Stomach smooth muscle (tissue), 2 donors: Measurements from ENCODE around the gene KAZALD1.

Source experiments
- H3K27ac ChIP-seq: one replicate; pipeline ENCODE4 v1.7.0; 2013; ENCODE audit warnings: mild to moderate bottlenecking, low read length, inconsistent platforms
- H3K27me3 ChIP-seq, 2 donors: one replicate each; pipeline ENCODE4 v1.7.0; 2013; ENCODE audit warnings: low read length in 2 of 2; ENCODE audit not compliant: insufficient read depth in 2 of 2, control insufficient read depth in 1 of 2
- H3K36me3 ChIP-seq, 2 donors: one replicate each; pipeline ENCODE4 v1.7.0; 2013; ENCODE audit warnings: low read length in 2 of 2; ENCODE audit not compliant: control insufficient read depth in 2 of 2, insufficient read depth in 2 of 2
- H3K4me1 ChIP-seq: one replicate; pipeline ENCODE4 v1.7.0; 2013; ENCODE audit warnings: low read length; ENCODE audit not compliant: control insufficient read depth, insufficient read depth
- H3K4me3 ChIP-seq, 2 donors: one replicate each; pipeline ENCODE4 v1.7.0; 2013; ENCODE audit warnings: low read length in 2 of 2
- H3K9ac ChIP-seq, 2 donors: one replicate each; pipeline ENCODE4 v1.7.0; 2013; ENCODE audit warnings: low read length in 2 of 2, mild to moderate bottlenecking in 1 of 2
- H3K9me3 ChIP-seq, 2 donors: one replicate each; pipeline ENCODE4 v1.7.0; 2013; ENCODE audit warnings: low read length in 2 of 2; ENCODE audit not compliant: control insufficient read depth in 2 of 2
- donor health status: healthy.
- donor health status: Pancreatic carcinoma.

The KAZALD1 gene

DNA sequence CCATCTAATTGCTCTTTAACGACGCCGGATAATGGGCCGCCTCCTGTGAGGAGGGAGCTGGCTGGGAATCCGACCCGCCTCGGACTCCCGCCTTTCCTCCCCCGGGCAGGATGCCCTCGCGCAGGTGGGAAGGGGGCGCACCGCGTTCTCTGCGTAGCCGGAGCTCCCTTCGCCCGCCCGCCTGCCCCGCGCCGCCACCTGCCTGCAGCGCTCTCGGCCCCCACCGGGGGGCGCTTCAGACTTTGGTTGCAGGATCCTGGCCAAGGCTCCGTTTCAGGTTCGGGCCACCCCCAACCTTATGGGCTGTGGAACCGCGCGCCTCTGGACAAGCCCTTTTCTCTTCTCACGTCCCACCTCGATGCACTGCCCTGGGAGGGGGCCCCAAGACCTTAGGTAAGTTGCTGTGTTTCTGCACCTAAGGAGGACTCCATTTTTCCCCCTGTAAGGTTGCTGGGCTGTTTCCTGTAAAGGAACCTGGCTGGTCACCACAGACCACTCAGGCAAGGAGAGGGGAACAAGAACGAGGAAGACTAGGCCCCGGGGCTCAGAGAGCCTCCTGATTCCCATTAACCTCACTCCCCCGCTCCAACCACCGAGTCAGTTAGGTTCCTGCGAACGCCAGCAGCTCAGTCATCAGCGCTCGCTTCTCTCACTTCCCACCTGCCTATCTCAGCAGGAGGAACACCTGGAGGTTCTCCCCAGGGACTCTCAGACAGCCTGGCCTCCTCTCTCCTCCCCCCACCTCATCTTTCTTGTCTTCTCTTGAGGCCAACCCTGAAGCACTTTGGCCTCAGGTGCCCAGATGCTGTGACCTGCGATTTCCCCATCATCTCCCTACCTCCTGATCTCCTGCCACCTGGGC lies 11.3 kb upstream of the KAZALD1 start:
- Histone ChIP-seq H3K4me3 (no peak overlapping the region), H3K27ac (no peak overlapping the region), H3K4me1 (peaks cover 8% of the 10 kb centered on the region), H3K9me3 (no peaks in the 10 kb centered on the region), H3K27me3 (peaks cover 50 to 58% of the 10 kb centered on the region in 2 donors), H3K9ac (no peak overlapping the region), H3K36me3 (no peaks in the 10 kb centered on the region)

- no peak overlapping the region for H3K9ac ChIP-seq
- no peaks in the 10 kb centered on the region for H3K9me3 ChIP-seq
- H3K4me1 ChIP-seq = peaks cover 8% of the 10 kb centered on the region
- no peaks in the 10 kb centered on the region for H3K36me3 ChIP-seq
- no peak overlapping the region for H3K4me3 ChIP-seq
- H3K27me3 ChIP-seq = peaks cover 41 to 51% of the 10 kb centered on the region in 2 donors
- no peak overlapping the region for H3K27ac ChIP-seq
These were observed 9.5 kb upstream of the KAZALD1 start for GRCh38 chr10:101052285-101052684.

GRCh38 chr10:101053516-101053915 lies 8.3 kb upstream of the KAZALD1 start:
- peaks cover 8% of the 10 kb centered on the region for H3K4me1 ChIP-seq
- H3K27ac ChIP-seq = no peak overlapping the region
- H3K9ac ChIP-seq = no peak overlapping the region
- H3K4me3 ChIP-seq = no peak overlapping the region
- H3K27me3 ChIP-seq = peaks cover 30 to 38% of the 10 kb centered on the region in 2 donors
- H3K9me3 ChIP-seq = no peaks in the 10 kb centered on the region
- H3K36me3 ChIP-seq = no peaks in the 10 kb centered on the region

- H3K9me3 ChIP-seq = no peaks in the 10 kb centered on the region
- peaks cover 22 to 30% of the 10 kb centered on the region in 2 donors for H3K27me3 ChIP-seq
- no peak overlapping the region for H3K27ac ChIP-seq
- H3K4me1 ChIP-seq = peaks cover 6% of the 10 kb centered on the region
- H3K36me3 ChIP-seq = no peaks in the 10 kb centered on the region
- H3K4me3 ChIP-seq = no peak overlapping the region
- no peak overlapping the region for H3K9ac ChIP-seq
These were observed 7.4 kb upstream of the KAZALD1 start for GRCh38 chr10:101054351-101054750.

DNA sequence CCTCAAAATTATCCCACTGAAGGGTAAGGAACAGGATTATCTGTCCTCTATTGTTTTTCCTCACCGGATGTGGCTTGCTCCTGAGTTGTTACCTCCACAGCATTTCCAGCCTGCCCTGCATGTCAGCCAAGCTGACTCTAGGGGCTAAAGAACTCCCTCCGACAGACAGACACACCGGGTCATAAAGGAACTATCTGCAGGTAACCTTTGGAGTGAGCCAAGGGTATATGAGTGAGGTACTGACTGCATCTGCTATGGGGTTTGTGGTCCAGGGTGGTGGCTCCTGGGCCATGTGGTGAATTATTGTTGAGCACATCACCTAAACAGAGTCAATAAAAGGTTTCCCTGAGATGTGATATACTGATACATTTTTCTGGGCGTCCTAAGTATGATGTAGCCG lies 6.9 kb upstream of the KAZALD1 start:
- Histone ChIP-seq H3K27ac (no peak overlapping the region), H3K4me1 (peaks cover 6% of the 10 kb centered on the region), H3K4me3 (no peak overlapping the region), H3K36me3 (no peaks in the 10 kb centered on the region), H3K9ac (no peak overlapping the region), H3K9me3 (no peaks in the 10 kb centered on the region), H3K27me3 (peaks cover 20 to 25% of the 10 kb centered on the region in 2 donors)

DNA sequence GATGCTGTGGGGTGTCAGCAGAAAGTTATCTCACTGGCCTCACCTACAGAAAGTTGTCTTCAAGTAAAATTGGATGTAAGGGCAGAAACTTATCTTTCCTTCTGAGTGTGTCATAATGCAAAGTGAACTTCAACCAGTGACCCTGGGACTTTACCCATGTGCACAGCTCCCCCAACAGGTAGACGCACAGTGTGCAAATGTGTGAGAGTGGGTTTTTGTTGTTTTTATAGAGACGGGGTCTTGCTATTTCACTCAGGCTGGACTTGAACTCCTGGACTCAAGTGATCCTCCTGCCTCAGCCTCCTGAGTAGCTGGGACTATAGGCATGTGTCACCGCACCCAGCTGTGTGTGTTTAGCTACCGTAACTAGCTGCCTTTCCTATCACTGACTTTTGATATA lies 6.4 kb upstream of the KAZALD1 start:
- Histone ChIP-seq H3K36me3 (no peaks in the 10 kb centered on the region), H3K9ac (no peak overlapping the region), H3K27me3 (peaks cover 16 to 20% of the 10 kb centered on the region in 2 donors), H3K27ac (no peak overlapping the region), H3K9me3 (no peaks in the 10 kb centered on the region), H3K4me3 (no peak overlapping the region), H3K4me1 (peaks cover 8% of the 10 kb centered on the region)

- Histone ChIP-seq H3K27ac (no peak overlapping the region), H3K9ac (no peak overlapping the region)
These were observed 5.2 kb upstream of the KAZALD1 start for GRCh38 chr10:101056365-101057151.

DNA sequence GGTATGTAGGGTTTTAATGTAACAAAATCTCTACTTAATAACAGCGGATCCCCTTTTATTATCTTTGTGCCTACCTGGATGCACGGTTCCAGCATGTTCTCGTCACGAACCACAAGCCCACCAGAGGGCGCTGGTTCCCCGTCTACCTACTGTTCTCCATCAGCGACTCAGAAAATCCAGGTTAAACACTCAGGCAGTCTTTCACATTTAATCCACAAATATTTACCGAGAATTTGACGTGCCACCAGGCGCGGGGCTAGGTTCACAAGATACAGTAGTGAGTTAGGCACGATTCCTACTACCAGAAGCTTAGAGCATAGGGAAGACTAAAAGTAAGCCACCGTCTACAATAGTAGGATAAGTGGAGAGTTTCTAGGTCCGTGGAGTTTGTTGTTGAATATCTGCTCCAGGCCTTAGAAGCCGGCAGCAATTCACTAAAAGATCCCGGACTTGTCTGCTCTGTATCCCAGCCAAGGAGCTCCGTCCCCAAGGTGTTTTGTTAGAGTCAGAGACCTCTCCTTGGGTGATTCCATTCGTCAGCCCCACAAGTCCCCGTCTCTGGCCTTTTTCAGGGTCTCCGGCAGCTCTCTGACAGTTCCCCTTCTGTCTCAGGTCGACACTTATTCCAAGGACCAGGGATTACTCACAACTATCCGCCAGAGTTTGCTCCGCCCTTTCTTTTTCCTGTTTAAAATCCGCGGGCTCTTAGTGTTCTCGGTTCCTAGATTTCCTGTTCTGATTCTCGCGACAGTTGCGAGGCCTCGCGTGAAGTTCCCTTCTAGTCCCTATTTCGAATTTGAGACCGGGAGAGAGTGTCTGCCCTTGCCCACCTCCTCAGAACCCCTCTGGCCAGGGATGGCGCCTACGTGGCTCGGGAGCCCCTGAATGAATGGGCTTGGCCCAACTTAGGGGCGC lies 1.5 kb upstream of the KAZALD1 start:
- H3K4me3 ChIP-seq = peak overlapping the region; percentile 83 to 99
- H3K27me3 ChIP-seq = peaks cover 24 to 35% of the 10 kb centered on the region in 2 donors
- peaks cover 41% of the 10 kb centered on the region for H3K4me1 ChIP-seq
- no peaks in the 10 kb centered on the region for H3K9me3 ChIP-seq
- peak overlapping the region; percentile 77 to 99 for H3K9ac ChIP-seq
- peak overlapping the region; percentile 82 for H3K27ac ChIP-seq
- H3K36me3 ChIP-seq = no peaks in the 10 kb centered on the region

More at GRCh38 chr10:101056365-101057151, 5.2 kb upstream of the KAZALD1 start:
- Histone ChIP-seq H3K4me1 (peaks cover 14% of the 10 kb centered on the region), H3K36me3 (no peaks in the 10 kb centered on the region), H3K27me3 (peaks cover 8 to 9% of the 10 kb centered on the region in 2 donors), H3K4me3 (no peak overlapping the region), H3K9me3 (no peaks in the 10 kb centered on the region)

DNA sequence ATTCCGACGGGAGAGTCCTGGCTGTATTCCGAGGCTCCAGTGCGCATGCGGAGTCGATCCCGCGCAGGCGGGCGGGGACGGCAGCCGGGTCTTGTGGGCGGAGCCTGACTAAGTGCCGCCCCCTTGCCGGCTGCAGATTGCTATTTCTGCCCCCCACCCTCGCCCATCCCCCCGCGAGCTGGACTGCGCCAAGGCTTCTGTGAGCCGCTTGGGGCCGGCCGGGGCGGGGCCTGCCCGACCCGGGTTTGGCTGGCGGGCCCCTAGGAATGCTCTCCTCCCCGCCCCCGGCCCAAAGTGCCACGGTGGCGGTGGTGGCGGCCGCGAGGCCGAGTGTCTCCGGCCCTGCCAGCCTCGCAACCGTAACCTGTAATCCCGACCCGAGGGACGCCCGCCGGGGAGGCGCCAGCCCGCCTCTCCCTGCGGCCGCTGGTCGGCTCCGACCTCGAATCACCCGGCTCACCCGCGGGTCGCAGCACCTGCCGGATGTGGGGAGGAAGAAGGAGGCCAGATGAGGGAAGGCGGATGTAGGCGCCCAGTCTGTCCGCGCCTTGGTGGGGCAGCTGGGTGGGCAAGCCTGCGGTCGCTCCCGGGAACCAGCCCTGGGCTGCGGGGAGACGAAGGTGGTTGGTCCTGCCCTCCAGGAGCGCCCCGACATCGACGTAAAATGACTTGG lies 702 bp upstream of the KAZALD1 start:
- Histone ChIP-seq H3K4me1 (peaks cover 49% of the 10 kb centered on the region), H3K4me3 (peak overlapping the region; percentile 83 to 99), H3K9me3 (no peaks in the 10 kb centered on the region), H3K27me3 (peaks cover 31 to 43% of the 10 kb centered on the region in 2 donors), H3K36me3 (no peaks in the 10 kb centered on the region), H3K27ac (peak overlapping the region; percentile 82), H3K9ac (peak overlapping the region; percentile 77 to 99)
